Heart right ventricle (tissue), 16 donors: ENCODE data around the gene BCL2. TPM values are rescaled to one million over a fixed set of nuclear protein-coding genes. Genes with fewer than 3 reads are reported as not detected.

Experiments
- ATAC-seq, 8 donors: fragments of 200-7000 bp; cut with Tn5 transposase; one replicate each; pipeline ENCODE4 v1.9.1; 2020; ENCODE audit warnings: mild to moderate bottlenecking in 8 of 8, moderate library complexity in 8 of 8, moderate number of reproducible peaks in 1 of 8
- DNase-seq, 2 donors: peaks; one replicate each; pipeline ENCODE4 v3.0.0-alpha.2; 2020
- H3K27ac ChIP-seq, 10 donors: fragments of 200-600 bp; sonication (generic) in 2 of 10; one replicate each; pipeline versions ENCODE4 v1.5.0 to v1.8.0; 2020 to 2022; ENCODE audit warnings: mild to moderate bottlenecking in 3 of 10
- H3K27me3 ChIP-seq, 7 donors: fragments of 200-600 bp; one replicate each; pipeline ENCODE4 v1.8.0; 2021 to 2022; ENCODE audit warnings: mild to moderate bottlenecking in 2 of 7
- H3K36me3 ChIP-seq, 9 donors: fragments of 200-600 bp; sonication (generic) in 1 of 9; one replicate each; pipeline versions ENCODE4 v1.5.0 to v1.8.0; 2020 to 2022; ENCODE audit warnings: mild to moderate bottlenecking in 2 of 9
- H3K4me1 ChIP-seq, 9 donors: fragments of 200-600 bp; sonication (generic) in 1 of 9; one replicate each; pipeline versions ENCODE4 v1.5.0 to v1.8.0; 2020 to 2022; ENCODE audit warnings: mild to moderate bottlenecking in 4 of 9
- H3K4me3 ChIP-seq, 10 donors: fragments of 200-600 bp; sonication (generic) in 2 of 10; one replicate each; pipeline versions ENCODE4 v1.5.0 to v1.8.0; 2020 to 2022; ENCODE audit warnings: mild to moderate bottlenecking in 7 of 10, moderate library complexity in 2 of 10
- H3K9me3 ChIP-seq, 11 donors: fragments of 200-600 bp in 10 of 11; sonication (generic) in 2 of 11; one replicate each; pipeline versions ENCODE4 v1.5.0 to v1.8.0; 2013 to 2022; ENCODE audit warnings: mild to moderate bottlenecking in 2 of 11, control low read depth in 1 of 11, moderate library complexity in 1 of 11
- CTCF ChIP-seq, 9 donors: fragments of 200-600 bp; sonication (generic) in 2 of 9; IDR thresholded peaks; one replicate each; pipeline versions ENCODE4 v1.5.0 to v1.8.0; 2021 to 2022; ENCODE audit warnings: antibody characterized with exemption in 9 of 9, mild to moderate bottlenecking in 5 of 9, moderate library complexity in 1 of 9
- WGBS, 2 donors: extraction: QIAGEN DNeasy Blood & Tissue Kit; methylation state at CpG; one replicate each; pipeline ENCODE4 v1.1.7; 2013; ENCODE audit warnings: inconsistent platforms in 1 of 2; 5-methylcytosine and 5-hydroxymethylcytosine counted together
- intact Hi-C, 10 donors: fragments of 100-400 bp; cut with DNase I; formaldehyde crosslinking; loops; one replicate each; pipeline versions ENCODE4 v1.11.1 to v1.14.2; 2022
- polyA plus RNA-seq, 2 donors: library from polyadenylated mRNA; stranded (reverse); fragments of 200-250 nt; gene quantifications; one replicate each; pipeline ENCODE4 v1.2.3, GENCODE V29; 2013
- total RNA-seq, 10 donors: library from RNA; stranded (reverse); fragmentation: NEBNext Ultra II Directional in 3 of 10; extraction: Animal tissue kit (Norgen Biotek cat#: 25700) in 3 of 10; gene quantifications; one replicate each; pipeline versions ENCODE4 v1.2.1 to v1.2.4, GENCODE V29; 2021 to 2023
- donor health status: Arrhythmogenic right ventricular cardiomyopathy.
- donor health status: ischemic (EF 13 %, LVEDD 7.1; RV severe dilation, severe dysfunction).
- donor health status: healthy with polysubstance abuse.
- donor health status: DM: no; HTN: yes; CAD: no.
- donor health status: DM: no; HTN: no; CAD: no.
- donor health status: ischemic (EF 25% LVEDD 6.9; RV normal size, moderate dysfunction).
- donor health status: ischemic (EF 25% LVEDD 5.7; RV mildly dilated, moderate dysfunction).
- donor health status: healthy.
- donor health status: DM: yes; HTN: yes; CAD: no.
- donor health status: Ischemic cardiomyopathy.
- donor health status: ischemic (EF 35%, LVEDD 5.7; RV mildly dilated, moderate dysfunction).
- donor health status: nonischemic (EF 11% LVEDD 7.7; RV severe dilation, severe dysfunction).
- donor health status: DM: yes; HTN: yes; CAD: no.
- donor health status: PGD.
- donor health status: ischemic (EF 29% LVEDD 5.4; RV normal size, mild dysfunction).
- donor health status: nonischemic (EF 23%, LVEDD 6.1; RV moderate dilation, normal function).

BCL2 gene
- total and polyA plus RNA-seq, 12 donors: 1.5 to 23.1 (median 9.6) TPM

- WGBS, 2 donors: 90 to 95% methylated on average over 10 of the region's 10 CpGs
- ATAC-seq (no peak), DNase-seq (no peak)
- Histone ChIP-seq H3K27me3 (no peaks in the 10 kb centered on the region), H3K27ac (no peak overlapping the region), H3K4me1 (no peaks in the 10 kb centered on the region), H3K36me3 (no peaks in the 10 kb centered on the region), H3K4me3 (no peak overlapping the region), H3K9me3 (no peaks in the 10 kb centered on the region)
- no peak for TF ChIP-seq CTCF (IDR thresholded peaks at IDR 0.05)
- intact Hi-C loops: no loop called here
Measured at GRCh38 chr18:63087421-63088230, 231.9 kb downstream of the BCL2 start.

- DNase-seq (no peak), ATAC-seq (no peak)
- Histone ChIP-seq H3K9me3 (no peaks in the 10 kb centered on the region), H3K27me3 (no peaks in the 10 kb centered on the region), H3K27ac (no peak overlapping the region), H3K36me3 (no peaks in the 10 kb centered on the region), H3K4me1 (no peaks in the 10 kb centered on the region), H3K4me3 (no peak overlapping the region)
- no peak for TF ChIP-seq CTCF (IDR thresholded peaks at IDR 0.05)
- WGBS, 2 donors: 88 to 91% methylated on average over 5 of the region's 5 CpGs
- intact Hi-C loops: no loop called here
Measured at GRCh38 chr18:63085611-63086010, 234.0 kb downstream of the BCL2 start.

GRCh38 chr18:63084219-63084618 lies 235.3 kb downstream of the BCL2 start:
- intact Hi-C loops: no loop called here
- H3K9me3 ChIP-seq: peaks cover 0 to 8% (median 0%) of the 10 kb centered on the region in 11 donors
- H3K27me3 ChIP-seq: no peaks in the 10 kb centered on the region
- no peaks in the 10 kb centered on the region for H3K36me3 ChIP-seq
- TF ChIP-seq CTCF (IDR thresholded peaks at IDR 0.05): no peak
- no peak for ATAC-seq
- no peak overlapping the region for H3K27ac ChIP-seq
- no peak overlapping the region for H3K4me3 ChIP-seq
- no peak for DNase-seq
- WGBS, 2 donors: 93 to 94% methylated on average over 7 of the region's 7 CpGs
- peaks cover 0 to under 1% (median 0%) of the 10 kb centered on the region in 9 donors for H3K4me1 ChIP-seq

- no peaks in the 10 kb centered on the region for H3K27me3 ChIP-seq
- peaks cover 0 to 5% (median 0%) of the 10 kb centered on the region in 9 donors for H3K4me1 ChIP-seq
- DNase-seq (no peak), ATAC-seq (no peak)
- no peaks in the 10 kb centered on the region for H3K36me3 ChIP-seq
- 91 to 93% methylated on average over 2 of the region's 2 CpGs for WGBS, 2 donors
- H3K9me3 ChIP-seq: peaks cover 0 to 8% (median 0%) of the 10 kb centered on the region in 11 donors
- no peak overlapping the region for H3K4me3 ChIP-seq
- H3K27ac ChIP-seq: no peak overlapping the region
- intact Hi-C loops: no loop called here
- TF ChIP-seq CTCF (IDR thresholded peaks at IDR 0.05): no peak
Measured at GRCh38 chr18:63083555-63083954, 236.0 kb downstream of the BCL2 start.
